Right renal cortex interstitium (tissue), 3 donors: ENCODE measurements around the gene MTSS2. TPM values are rescaled to one million over a fixed set of nuclear protein-coding genes. Genes with fewer than 3 reads are reported as not detected.

Experiments used
- DNase-seq, 3 donors: peaks; one replicate each; pipeline ENCODE4 v3.0.0-alpha.2; 2013; ENCODE audit warnings: low read depth in 3 of 3, low spot score in 2 of 3
- polyA plus RNA-seq, 3 donors: library from polyadenylated mRNA; unstranded; fragments of 120-200 nt; gene quantifications; one replicate each; pipeline ENCODE4 v1.2.1, GENCODE V29; 2013; ENCODE audit not compliant: insufficient read length in 3 of 3

The MTSS2 gene, protein sequence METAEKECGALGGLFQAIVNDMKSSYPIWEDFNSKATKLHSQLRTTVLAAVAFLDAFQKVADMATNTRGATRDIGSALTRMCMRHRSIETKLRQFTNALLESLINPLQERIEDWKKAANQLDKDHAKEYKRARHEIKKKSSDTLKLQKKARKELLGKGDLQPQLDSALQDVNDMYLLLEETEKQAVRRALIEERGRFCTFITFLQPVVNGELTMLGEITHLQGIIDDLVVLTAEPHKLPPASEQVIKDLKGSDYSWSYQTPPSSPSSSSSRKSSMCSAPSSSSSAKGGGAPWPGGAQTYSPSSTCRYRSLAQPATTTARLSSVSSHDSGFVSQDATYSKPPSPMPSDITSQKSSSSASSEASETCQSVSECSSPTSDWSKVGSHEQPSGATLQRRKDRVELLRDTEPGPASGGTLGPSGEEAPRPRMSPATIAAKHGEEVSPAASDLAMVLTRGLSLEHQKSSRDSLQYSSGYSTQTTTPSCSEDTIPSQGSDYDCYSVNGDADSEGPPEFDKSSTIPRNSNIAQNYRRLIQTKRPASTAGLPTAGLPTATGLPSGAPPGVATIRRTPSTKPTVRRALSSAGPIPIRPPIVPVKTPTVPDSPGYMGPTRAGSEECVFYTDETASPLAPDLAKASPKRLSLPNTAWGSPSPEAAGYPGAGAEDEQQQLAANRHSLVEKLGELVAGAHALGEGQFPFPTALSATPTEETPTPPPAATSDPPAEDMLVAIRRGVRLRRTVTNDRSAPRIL
- polyA plus RNA-seq = 10 to 100 TPM; 36.8 to 45.1 (median 39.8) TPM

DNA sequence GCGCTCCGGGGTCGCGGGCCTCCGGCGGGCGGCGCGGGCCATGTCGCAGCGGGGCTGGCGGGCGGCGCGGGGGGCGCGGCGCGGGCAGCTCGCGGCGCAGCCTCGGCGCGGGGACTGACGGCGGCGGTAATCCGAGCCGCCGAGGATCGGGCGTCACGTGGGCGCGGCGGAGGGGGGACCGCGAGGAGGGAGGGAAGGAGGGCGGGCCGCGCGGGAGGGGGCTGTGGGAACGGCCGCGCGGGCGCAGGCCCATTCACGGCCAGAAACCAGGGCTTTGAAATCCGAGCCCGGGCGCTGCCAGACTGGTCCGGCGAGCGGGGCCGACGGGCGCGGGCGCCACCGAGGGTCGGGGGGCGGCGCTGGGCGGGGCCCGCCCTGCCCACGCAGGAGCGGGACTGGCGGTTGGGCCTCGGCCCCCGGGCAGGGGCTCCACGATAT lies at the start of gene MTSS2:
TSS of gene MTSS2 (minus strand) at position 116 of the 438 bp plus-strand sequence. CDS start 262 bp downstream, outside the sequence.
- peak; percentile 56 to 81 (median 72) for DNase-seq

DNA sequence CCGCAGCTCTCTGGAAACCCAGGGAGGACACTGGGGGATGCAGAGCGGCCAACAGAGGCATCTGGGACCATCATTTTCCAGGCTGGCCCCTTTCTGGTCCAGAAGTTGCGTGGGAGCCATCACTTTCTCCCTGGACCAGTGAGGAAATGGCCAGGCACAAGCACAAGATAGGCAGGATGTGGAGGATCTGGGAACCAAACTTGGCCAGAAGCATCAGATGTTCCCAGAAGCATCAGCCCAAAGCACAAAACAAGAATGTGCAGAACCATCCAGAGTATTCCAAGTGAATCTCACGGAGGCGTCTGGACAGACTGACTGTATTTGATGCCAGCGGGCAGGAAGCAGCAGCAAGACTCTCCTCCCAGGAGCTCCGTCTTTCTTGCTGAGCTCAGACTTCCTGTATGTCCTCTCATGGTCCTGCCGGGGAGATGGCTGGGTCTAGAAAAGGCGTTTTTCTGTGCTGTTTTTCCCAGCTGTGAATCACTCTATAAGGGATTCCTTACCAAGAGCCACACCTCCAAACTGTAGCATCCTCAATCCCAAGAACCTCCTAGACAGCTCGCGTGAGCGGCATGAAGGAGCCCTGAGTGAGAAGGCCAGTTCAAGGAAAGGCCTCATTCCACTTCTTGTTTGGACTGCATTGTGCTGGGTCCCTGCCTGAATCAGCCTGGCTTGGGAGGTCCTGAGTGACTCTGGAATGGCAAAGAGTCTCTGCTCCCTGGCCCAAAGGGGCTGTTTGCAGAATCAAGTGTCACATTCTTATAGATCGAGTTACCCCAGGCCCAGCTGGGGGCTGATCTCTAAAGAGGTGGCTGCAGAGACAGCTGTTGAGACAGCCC lies 49.5 kb upstream of the MTSS2 start:
- DNase-seq = no peak

DNA sequence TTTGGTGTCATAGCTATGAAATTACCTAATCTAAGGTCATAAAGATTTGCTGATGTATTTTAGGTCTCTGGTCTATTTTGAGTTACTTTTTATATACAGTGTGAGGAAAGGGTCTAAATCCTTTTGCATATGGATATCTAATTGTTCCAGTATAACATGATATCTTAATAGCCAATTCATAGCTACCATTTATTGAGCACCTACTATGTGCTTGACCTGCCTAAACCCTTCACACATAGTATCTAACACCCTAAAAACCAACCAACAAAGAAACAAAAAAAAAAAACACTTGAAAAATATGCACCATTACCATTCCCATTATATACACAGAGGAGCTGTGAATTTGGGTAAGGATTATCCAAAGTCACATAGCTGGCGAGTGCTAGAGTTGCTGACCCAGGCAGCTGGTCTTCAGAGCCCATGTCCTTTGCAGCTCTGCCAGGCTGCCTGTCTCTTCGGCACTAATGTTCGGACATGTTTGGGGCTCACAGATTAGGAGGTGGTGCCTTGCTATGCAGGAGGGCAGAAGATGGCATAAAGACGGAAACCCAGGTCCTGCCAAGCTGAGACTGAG lies 48.8 kb upstream of the MTSS2 start:
- no peak for DNase-seq

DNA sequence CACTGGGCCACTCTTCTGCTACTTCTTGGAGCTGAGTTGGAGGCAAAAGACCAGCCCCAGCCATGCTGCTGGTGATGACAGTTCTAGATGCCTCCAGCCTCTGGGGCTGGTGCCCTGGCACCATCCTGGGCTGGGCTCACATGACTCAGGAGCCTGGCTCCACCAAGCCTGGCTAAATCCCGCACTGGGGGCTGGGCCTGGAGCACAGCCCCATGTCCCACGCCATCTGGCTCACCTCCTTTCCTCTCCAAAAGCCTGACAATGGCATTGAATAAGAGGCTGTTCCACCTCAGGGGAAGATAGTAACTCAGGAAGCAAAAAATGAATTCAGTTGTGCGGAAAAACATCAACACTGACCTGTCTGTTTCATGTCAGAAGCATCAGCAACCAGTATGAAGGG lies 45.1 kb upstream of the MTSS2 start:
- DNase-seq = no peak

DNA sequence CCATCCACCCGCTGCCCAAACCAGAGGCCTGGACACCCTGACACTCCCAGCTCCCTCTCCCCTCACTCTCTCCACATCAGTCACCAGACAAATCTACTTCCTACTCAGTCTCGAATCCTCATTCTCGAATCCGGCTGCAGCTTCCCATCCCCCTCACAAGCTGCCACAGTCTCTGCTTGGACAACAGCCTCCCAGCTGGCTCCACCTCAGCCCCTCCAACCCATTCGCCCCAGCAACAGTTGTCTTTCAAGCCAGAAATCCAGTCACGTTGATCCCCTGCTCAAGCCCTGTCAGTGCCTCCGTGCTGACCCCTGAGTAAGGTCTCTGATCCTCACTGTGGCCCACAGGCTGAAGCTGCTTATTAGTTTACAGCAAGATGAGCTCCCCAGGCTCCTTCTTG lies 44.2 kb upstream of the MTSS2 start:
- no peak for DNase-seq

DNA sequence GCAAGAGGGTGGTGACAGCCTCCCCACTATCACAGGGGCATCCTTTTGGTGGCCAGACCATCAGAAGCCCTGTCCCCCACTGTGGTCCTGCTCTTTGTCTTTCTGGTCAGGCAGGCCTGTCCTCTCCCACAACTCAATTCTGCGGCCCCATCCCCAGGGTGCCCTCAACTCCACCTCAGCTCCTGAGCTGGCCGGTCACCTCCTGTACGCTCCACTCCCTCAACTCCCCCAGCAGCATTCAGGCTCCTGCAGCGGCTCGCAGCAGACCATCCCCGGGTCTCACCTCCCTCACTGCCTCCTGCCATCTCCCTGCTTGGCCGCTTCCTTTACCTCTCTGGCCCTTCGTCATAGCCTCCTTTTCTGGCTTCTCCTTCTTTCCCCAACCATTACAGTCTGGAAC lies 43.4 kb upstream of the MTSS2 start:
- DNase-seq = no peak

DNA sequence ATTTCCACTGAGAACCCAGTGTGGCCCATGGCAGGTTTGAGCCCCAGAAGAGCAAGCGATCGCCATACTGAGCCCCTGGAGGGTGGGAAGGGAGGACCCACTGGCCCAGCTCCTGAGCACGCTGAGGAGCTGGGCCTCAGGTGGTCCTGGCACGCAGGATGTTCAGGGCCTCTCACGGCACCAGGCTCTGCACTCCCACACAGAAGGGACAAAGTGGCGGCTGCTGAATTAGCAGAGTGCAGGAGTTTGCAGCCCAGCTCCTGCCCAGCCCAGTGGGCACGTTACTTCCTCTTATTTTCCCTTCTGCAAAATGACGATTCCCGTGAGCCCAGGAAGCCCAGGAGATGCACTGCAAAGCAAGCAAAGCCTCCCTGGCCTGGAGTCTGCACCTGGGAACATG lies 42.3 kb upstream of the MTSS2 start:
- DNase-seq = no peak

DNA sequence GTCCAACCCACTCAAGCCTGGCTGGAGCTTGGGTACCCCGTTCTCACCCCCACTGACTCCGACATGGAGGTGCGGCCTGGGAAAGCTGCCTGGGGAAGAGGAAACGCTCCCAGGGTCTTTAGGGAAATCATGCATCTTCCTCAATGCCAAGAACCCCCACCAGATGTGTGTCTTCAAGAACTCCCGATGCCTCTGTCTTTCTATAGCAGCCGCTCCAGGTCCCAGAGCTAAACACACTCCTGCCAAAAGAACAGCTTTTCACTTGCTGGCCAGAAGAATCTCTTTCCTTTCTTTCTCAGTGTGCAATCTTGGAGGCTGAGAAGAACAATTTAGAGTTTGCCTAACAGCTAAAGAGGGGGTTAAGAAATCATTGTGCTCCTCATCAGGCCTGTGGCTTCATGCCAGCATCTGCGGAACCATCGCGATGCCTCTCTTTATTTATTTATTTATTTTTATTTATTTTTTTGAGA lies 41.1 kb upstream of the MTSS2 start:
- no peak for DNase-seq

DNA sequence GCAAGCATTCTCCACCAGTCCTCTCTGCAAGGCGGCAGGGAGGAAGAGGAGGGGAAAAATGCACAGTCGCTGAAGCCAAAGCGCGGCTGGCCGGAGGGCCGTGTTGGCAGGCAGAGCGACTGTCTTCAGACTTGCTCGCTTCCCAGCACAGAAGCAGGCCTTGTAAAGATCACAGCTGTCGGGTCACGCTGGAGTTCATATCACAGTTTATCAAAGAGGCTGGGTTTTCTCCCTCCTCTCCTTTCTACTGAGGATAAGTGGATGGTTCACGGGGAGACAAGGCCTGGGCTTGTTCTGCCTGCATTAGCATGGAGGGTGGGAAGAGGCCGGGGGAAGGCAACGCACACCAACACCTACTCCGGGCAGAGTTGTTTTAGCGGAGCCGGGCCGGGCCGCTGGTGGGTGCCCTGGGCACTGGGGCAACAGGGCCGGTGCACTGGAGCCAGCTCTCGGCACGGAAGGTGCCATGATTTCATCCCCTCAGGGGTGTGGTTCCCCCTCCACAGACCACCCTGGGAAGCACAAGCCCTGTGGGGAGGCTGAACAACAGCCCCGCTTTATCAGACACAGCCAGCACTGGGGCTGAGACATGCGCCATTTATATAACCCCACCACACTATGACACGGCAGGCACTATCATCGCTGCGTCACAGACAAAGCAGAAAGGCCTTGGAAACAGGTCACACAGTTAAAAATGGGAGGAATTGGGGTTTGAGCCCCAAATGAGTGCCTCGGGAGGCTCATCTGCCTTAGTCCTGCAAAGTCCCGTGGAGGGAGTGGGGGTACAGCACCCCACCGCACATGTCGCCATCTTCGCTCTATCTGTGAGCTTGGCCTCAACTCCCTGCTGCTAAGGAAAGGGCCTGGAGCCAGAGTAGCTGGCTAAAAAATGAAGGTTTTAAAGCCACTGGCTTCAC lies 40.3 kb upstream of the MTSS2 start:
- no peak for DNase-seq

DNA sequence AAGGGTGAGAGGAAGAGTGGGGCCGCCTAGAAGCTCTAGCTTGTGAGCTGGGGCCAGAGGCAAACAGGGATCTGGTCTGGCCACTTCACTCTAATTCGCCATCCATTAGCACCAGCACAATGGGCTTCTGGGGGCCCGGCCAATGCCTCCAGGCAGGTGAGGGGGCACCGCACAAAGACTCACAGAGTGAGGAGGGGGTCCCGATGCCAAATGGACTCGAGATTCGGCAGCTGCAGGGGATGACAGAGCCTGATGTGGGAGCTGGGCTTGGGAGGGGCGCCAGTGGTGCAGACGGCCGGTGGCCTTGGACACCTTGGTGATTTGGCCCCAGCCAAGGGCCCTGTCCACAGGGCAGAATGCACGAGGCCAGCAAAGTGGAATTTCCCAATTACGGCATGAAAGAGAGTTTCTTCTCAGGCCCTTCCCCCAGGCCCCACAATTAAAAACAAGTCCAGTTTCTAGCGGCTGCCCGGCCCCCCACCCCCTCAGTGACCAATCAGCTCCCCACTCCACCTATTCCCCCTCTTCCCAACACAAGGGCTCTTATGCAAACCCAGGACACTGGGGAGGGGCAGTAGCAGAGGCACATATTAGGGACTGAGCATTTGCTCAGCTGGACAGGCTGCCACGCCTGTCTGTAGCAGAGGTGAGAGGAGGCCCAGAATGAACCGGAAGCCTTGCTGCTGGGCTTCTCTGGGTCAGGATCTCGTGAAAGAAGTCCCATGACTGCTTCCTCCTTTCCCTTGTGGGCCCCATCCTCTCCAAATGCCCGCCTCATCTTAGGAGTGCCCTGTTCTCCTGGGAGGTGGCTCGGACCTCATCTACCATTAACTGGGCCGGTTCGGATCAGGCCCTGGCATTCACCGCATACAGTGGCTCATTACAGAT lies 39.4 kb upstream of the MTSS2 start:
- DNase-seq = no peak

DNA sequence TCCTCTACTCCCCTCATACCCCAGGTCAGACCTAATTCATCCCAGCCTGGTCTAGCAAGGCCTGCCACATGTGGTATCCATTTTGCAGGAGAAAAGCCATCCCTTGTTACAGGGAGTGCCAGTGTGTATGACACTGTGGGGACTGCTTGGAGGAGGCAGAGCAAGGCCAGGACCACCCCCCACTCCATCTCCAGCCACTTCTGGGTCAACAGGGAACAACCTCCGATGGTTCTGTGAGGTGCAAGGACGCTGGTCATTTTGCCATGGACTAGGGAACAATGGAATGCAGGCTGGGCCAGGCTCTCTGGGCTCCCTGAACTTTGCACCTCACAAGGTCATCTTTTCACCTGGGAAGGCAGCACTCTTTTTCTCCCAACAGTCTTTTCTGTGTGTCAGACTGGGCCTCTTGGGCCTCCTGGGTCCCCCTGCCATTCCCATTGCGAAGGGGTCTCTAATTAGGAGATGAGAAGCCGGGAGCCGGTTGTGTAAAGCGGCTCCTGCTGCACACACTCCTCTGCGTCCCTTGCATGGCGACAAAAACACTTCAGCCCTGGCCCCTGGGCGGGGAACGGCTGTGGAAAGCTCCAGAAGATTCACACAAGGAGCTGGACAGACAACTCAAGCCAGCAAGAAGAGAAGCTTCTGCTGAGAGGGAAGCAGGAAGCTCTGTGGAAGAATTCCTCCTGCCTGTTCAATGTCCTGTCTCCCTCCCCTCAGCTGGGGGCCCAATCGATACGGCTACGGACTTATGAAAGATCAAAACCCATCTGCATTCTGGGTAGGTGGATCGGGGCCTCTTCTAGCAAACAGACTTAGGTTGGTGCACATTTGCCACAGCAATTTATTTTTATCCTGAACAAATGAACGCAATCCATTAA lies 38.5 kb upstream of the MTSS2 start:
- no peak for DNase-seq

DNA sequence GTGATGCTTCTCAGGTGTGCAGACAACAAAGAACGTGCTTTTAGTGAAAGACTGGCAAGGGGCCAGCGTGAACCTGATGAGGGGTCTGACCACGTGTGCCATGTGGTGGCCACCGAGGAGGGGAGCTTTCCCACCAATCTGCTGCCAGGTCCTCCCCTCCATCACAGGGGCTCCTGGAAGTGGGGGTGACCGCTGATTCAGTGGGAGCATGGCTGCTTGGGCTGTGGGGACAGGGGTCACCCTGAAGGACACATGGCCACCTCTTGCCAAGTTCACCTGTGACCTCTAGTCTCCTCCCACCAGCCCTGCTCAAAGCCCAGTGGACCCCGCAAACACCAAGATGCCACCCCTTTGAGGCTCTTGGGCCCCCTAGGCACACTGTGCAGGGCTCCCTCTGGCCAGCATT lies 37.9 kb upstream of the MTSS2 start:
- DNase-seq = no peak

DNA sequence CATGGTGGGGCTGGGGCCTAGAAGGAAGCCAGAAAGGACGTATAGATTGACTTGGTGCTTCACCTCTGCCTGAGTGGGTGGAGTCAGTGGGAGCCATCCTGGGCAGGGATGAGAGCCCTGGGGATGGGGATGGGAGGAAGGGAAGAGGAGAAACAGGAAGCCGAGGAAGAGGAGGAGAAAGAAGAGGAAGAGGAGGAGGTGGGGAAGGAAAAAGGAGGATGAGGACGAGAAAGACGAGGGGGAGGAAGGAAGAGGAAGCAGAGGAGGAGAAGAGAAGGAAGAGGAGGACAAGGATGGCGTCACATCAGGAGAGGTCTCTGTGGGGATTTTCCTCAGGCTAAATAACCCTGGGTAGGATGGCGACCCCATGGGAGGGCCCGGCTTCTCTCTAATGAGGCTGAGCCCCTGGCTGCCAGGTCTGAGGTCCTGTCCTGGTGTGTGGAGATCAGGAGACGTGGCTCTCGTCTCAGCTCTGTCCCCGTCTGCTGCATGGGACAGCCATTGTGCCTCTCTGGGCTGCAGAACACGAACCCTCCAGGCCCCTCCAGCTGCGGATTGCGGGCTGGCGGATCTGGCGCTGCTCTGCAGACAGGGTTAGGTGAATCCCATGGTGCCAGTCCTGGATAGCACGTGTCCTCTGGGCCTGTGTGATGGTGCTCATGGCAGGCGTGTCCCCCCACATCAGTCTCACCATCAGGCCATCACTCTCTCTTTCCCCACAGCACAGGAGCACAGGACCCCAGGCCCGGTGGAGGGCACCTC lies 35.5 kb upstream of the MTSS2 start:
- DNase-seq = no peak

DNA sequence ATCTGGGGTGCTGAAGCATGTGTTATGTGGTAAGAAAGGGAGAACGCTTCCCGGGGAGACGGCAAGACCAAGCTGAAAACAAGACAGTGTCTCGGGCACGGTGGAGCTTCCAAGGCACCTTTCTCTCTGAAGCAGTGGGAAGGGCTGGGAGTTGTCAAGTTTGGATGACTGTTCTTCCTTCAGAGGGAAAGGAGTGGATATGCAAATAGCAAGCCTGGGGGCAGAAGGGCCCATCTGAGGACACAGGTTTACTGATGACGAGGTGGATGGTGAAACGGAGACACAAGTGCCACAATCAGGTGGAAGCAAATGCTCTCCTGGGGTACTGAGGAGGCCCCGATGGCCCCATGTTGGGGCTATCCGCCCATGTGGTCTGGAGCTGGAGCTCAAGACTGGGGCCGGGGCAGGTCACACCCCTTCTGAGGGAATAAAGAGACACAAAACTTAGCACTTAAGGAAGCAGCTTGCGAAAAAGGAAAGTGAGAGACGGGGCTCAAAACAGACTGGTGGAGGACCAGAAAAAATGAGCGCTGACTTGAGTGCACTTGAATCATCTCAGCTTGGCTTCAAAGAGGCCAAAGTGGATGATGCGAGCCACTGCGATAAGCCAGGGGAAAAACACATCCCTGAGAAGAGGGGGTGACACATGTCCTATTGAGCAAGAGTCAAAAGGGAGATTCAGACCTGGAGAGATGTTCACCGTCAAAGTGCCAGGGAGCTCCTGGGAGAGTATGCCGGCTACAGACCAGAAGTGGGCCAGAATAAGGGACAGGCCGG lies 34.8 kb upstream of the MTSS2 start:
- no peak for DNase-seq

DNA sequence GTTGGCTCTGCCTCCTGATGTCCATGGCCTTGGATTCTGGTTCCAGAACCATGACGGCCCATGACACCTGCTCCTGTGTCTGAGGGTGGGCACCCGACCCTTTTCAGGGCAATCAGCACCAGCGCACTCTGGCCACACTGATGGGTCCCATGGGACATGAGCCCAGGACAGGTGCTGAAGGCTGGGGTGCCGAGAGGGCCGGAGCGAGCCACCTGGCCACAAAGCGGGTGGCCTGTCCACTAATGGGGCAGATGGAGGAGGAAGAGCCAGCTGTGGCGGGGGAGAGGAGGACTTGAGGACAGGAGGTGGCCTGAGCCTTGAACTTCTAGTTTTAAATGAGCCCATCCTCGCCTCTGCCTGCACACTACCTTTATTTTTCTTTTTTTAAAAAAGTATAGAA lies 31.2 kb upstream of the MTSS2 start:
- DNase-seq = no peak

DNA sequence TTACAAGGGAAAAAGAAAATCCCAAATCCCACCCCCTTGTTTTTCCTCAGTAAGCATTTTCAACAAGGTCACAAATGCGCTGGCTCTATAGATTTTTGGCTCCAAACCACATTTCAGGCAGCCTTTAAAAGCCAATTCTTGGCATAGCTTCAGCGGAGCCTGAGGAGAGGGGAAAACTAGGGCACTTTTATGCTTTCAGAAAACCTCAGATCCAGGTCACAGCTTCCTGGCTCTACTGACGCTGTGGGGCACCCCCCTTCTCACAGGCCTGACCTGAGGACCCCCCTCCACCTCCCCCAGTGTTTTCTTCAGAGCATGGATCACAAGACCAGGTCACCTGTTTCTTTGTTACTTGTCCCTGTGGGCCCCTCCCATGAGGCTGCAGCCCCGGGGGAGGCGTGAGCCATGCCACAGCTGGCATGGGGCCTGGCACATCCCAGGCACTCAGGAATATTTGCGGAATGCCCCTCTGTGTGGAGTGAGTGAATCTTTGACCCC lies 30.1 kb upstream of the MTSS2 start:
- DNase-seq = no peak
